Measurements from ENCODE around the gene NXPH1.

The NXPH1 gene

GRCh38 chr7:8433477-8434289 lies at the start of gene NXPH1:
TSS of gene NXPH1 (plus strand) at chr7:8433609.
- Mint-ChIP-seq H3K9me3 (peaks cover 2% of the 10 kb centered on the region), H3K36me3 (peaks cover 4% of the 10 kb centered on the region), H3K4me3 (peak within 1 kb of the TSS; percentile 56), H3K27me3 (peaks cover 33% of the 10 kb centered on the region), H3K4me1 (peaks cover 20% of the 10 kb centered on the region), H3K27ac (no peak within 1 kb of the TSS)
- DNase-seq (ENCODE audit: low spot score in 2 of 2) (no peak), ATAC-seq (ENCODE audit: low read depth) (no peak)

- no peak overlapping the region for H3K4me3 Mint-ChIP-seq
- no peak for DNase-seq (ENCODE audit: low spot score in 2 of 2)
- ATAC-seq (ENCODE audit: low read depth) = no peak
- peaks cover 3% of the 10 kb centered on the region for H3K27me3 Mint-ChIP-seq
- H3K36me3 Mint-ChIP-seq = no peaks in the 10 kb centered on the region
- no peaks in the 10 kb centered on the region for H3K9me3 Mint-ChIP-seq
- no peaks in the 10 kb centered on the region for H3K4me1 Mint-ChIP-seq
- H3K27ac Mint-ChIP-seq = no peak overlapping the region
These were observed 48.5 kb upstream of the NXPH1 start for GRCh38 chr7:8384901-8385300.

- no peaks in the 10 kb centered on the region for H3K36me3 Mint-ChIP-seq
- H3K9me3 Mint-ChIP-seq = no peaks in the 10 kb centered on the region
- H3K27ac Mint-ChIP-seq = no peak overlapping the region
- peaks cover 6% of the 10 kb centered on the region for H3K27me3 Mint-ChIP-seq
- DNase-seq (ENCODE audit: low spot score in 2 of 2) (no peak), ATAC-seq (ENCODE audit: low read depth) (no peak)
- no peak overlapping the region for H3K4me3 Mint-ChIP-seq
- H3K4me1 Mint-ChIP-seq = no peaks in the 10 kb centered on the region
These were observed 46.4 kb upstream of the NXPH1 start for GRCh38 chr7:8386926-8387550.

GRCh38 chr7:8387551-8388256 lies 45.7 kb upstream of the NXPH1 start:
- no peak for DNase-seq (ENCODE audit: low spot score in 2 of 2)

GRCh38 chr7:8388257-8388625 lies 45.2 kb upstream of the NXPH1 start:
- Mint-ChIP-seq H3K9me3 (no peaks in the 10 kb centered on the region), H3K27me3 (peaks cover 7% of the 10 kb centered on the region), H3K36me3 (no peaks in the 10 kb centered on the region), H3K27ac (no peak overlapping the region), H3K4me3 (no peak overlapping the region), H3K4me1 (no peaks in the 10 kb centered on the region)
- DNase-seq (ENCODE audit: low spot score in 2 of 2) = no peak
- ATAC-seq (ENCODE audit: low read depth) = no peak

More at GRCh38 chr7:8387551-8388256, 45.7 kb upstream of the NXPH1 start:
- no peaks in the 10 kb centered on the region for H3K4me1 Mint-ChIP-seq
- ATAC-seq (ENCODE audit: low read depth) = no peak
- H3K27ac Mint-ChIP-seq = no peak overlapping the region
- no peak overlapping the region for H3K4me3 Mint-ChIP-seq
- no peaks in the 10 kb centered on the region for H3K9me3 Mint-ChIP-seq
- no peaks in the 10 kb centered on the region for H3K36me3 Mint-ChIP-seq
- H3K27me3 Mint-ChIP-seq = peaks cover 7% of the 10 kb centered on the region

- no peak for DNase-seq (ENCODE audit: low spot score in 2 of 2)
- H3K27ac Mint-ChIP-seq = no peak overlapping the region
- no peaks in the 10 kb centered on the region for H3K9me3 Mint-ChIP-seq
- no peaks in the 10 kb centered on the region for H3K36me3 Mint-ChIP-seq
- no peaks in the 10 kb centered on the region for H3K4me1 Mint-ChIP-seq
- peaks cover 11% of the 10 kb centered on the region for H3K27me3 Mint-ChIP-seq
- H3K4me3 Mint-ChIP-seq = no peak overlapping the region
- no peak for ATAC-seq (ENCODE audit: low read depth)
These were observed 43.7 kb upstream of the NXPH1 start for GRCh38 chr7:8389593-8390261.

GRCh38 chr7:8390262-8390626 lies 43.2 kb upstream of the NXPH1 start:
- Mint-ChIP-seq H3K4me3 (no peak overlapping the region), H3K9me3 (no peaks in the 10 kb centered on the region), H3K4me1 (no peaks in the 10 kb centered on the region), H3K27ac (no peak overlapping the region), H3K36me3 (no peaks in the 10 kb centered on the region), H3K27me3 (peaks cover 11% of the 10 kb centered on the region)
- ATAC-seq (ENCODE audit: low read depth) = no peak
- DNase-seq (ENCODE audit: low spot score in 2 of 2) = no peak

GRCh38 chr7:8391353-8392062 lies 41.9 kb upstream of the NXPH1 start:
- no peaks in the 10 kb centered on the region for H3K4me1 Mint-ChIP-seq
- no peaks in the 10 kb centered on the region for H3K36me3 Mint-ChIP-seq
- H3K9me3 Mint-ChIP-seq = no peaks in the 10 kb centered on the region
- H3K4me3 Mint-ChIP-seq = no peak overlapping the region
- DNase-seq (ENCODE audit: low spot score in 2 of 2) = no peak
- peaks cover 11% of the 10 kb centered on the region for H3K27me3 Mint-ChIP-seq
- H3K27ac Mint-ChIP-seq = peak overlapping the region; percentile 1
- ATAC-seq (ENCODE audit: low read depth) = no peak

GRCh38 chr7:8396294-8396693 lies 37.1 kb upstream of the NXPH1 start:
- H3K27ac Mint-ChIP-seq = no peak overlapping the region
- no peak overlapping the region for H3K4me3 Mint-ChIP-seq
- H3K36me3 Mint-ChIP-seq = no peaks in the 10 kb centered on the region
- no peak for DNase-seq (ENCODE audit: low spot score in 2 of 2)
- no peaks in the 10 kb centered on the region for H3K4me1 Mint-ChIP-seq
- no peak for ATAC-seq (ENCODE audit: low read depth)
- H3K9me3 Mint-ChIP-seq = no peaks in the 10 kb centered on the region
- H3K27me3 Mint-ChIP-seq = peaks cover 13% of the 10 kb centered on the region

- no peaks in the 10 kb centered on the region for H3K9me3 Mint-ChIP-seq
- no peaks in the 10 kb centered on the region for H3K36me3 Mint-ChIP-seq
- ATAC-seq (ENCODE audit: low read depth) (no peak), DNase-seq (ENCODE audit: low spot score in 2 of 2) (no peak)
- peaks cover 10% of the 10 kb centered on the region for H3K27me3 Mint-ChIP-seq
- no peak overlapping the region for H3K4me3 Mint-ChIP-seq
- H3K4me1 Mint-ChIP-seq = no peaks in the 10 kb centered on the region
- no peak overlapping the region for H3K27ac Mint-ChIP-seq
These were observed 24.5 kb upstream of the NXPH1 start for GRCh38 chr7:8408871-8409270.

GRCh38 chr7:8411103-8411502 lies 22.3 kb upstream of the NXPH1 start:
- Mint-ChIP-seq H3K27ac (no peak overlapping the region), H3K27me3 (peaks cover 10% of the 10 kb centered on the region), H3K4me3 (no peak overlapping the region), H3K9me3 (no peaks in the 10 kb centered on the region), H3K36me3 (no peaks in the 10 kb centered on the region), H3K4me1 (no peaks in the 10 kb centered on the region)
- ATAC-seq (ENCODE audit: low read depth) (no peak), DNase-seq (ENCODE audit: low spot score in 2 of 2) (no peak)

- DNase-seq (ENCODE audit: low spot score in 2 of 2) (no peak), ATAC-seq (ENCODE audit: low read depth) (no peak)
- H3K4me1 Mint-ChIP-seq = no peaks in the 10 kb centered on the region
- no peaks in the 10 kb centered on the region for H3K9me3 Mint-ChIP-seq
- no peak overlapping the region for H3K27ac Mint-ChIP-seq
- peaks cover 9% of the 10 kb centered on the region for H3K27me3 Mint-ChIP-seq
- H3K4me3 Mint-ChIP-seq = no peak overlapping the region
- H3K36me3 Mint-ChIP-seq = no peaks in the 10 kb centered on the region
These were observed 19.8 kb upstream of the NXPH1 start for GRCh38 chr7:8413600-8413999.

- ATAC-seq (ENCODE audit: low read depth) = peak; percentile 57
- H3K4me3 Mint-ChIP-seq = no peak overlapping the region
- no peak overlapping the region for H3K27ac Mint-ChIP-seq
These were observed 14.7 kb upstream of the NXPH1 start for GRCh38 chr7:8418629-8419245.

More at GRCh38 chr7:8418629-8419245, 14.7 kb upstream of the NXPH1 start:
- Mint-ChIP-seq H3K36me3 (no peaks in the 10 kb centered on the region), H3K27me3 (peaks cover 3% of the 10 kb centered on the region), H3K4me1 (no peaks in the 10 kb centered on the region), H3K9me3 (no peaks in the 10 kb centered on the region)
- DNase-seq (ENCODE audit: low spot score in 2 of 2) = peak; percentile 30 to 42

Data from memory B cell (primary cell).